Activated CD4-positive, alpha-beta T cell treated with anti-CD3 and anti-CD28 coated beads for 36 hours (primary cell): Measurements from ENCODE around the gene MAD1L1. TPM values are rescaled to one million over a fixed set of nuclear protein-coding genes. Genes with fewer than 3 reads are reported as not detected.
"Not testable (repeated sequence)": the region's sequence is repeated elsewhere in the genome, so short reads cannot be mapped to it uniquely, and the experiment has no call there.

Experiments used
- ATAC-seq: fragments of 200-7000 bp; cut with Tn5 transposase; one replicate; pipeline ENCODE4 v1.10.0; 2021; ENCODE audit warnings: mild to moderate bottlenecking, moderate library complexity
- CTCF ChIA-PET: fragments of 350-600 bp; sonication (Branson Sonifier 250); formaldehyde crosslinking; loops from one replicate; lab custom pipeline; 2021; ENCODE audit warnings: antibody characterized with exemption; lab: Charles Lee
- POLR2A ChIA-PET: fragments of 350-600 bp; sonication (Branson Sonifier 250); formaldehyde crosslinking; loops from one replicate; lab custom pipeline; 2021; ENCODE audit warnings: antibody characterized with exemption, inconsistent platforms; lab: Charles Lee
- DNase-seq: peaks from one replicate; pipeline ENCODE4 v3.0.0-alpha.2; 2020
- H3K27ac Mint-ChIP-seq: one replicate; pipeline ENCODE4 v1.8.0; 2021; ENCODE audit warnings: mixed read lengths
- H3K27me3 Mint-ChIP-seq: one replicate; pipeline ENCODE4 v1.8.0; 2021; ENCODE audit warnings: mixed read lengths
- H3K36me3 Mint-ChIP-seq: one replicate; pipeline ENCODE4 v1.8.0; 2021; ENCODE audit warnings: low read depth, mixed read lengths
- H3K4me1 Mint-ChIP-seq: one replicate; pipeline ENCODE4 v1.8.0; 2021; ENCODE audit warnings: mixed read lengths
- H3K4me3 Mint-ChIP-seq: one replicate; pipeline ENCODE4 v1.8.0; 2021; ENCODE audit warnings: mild to moderate bottlenecking, moderate library complexity, mixed read lengths
- H3K9me3 Mint-ChIP-seq: one replicate; pipeline ENCODE4 v1.8.0; 2021; ENCODE audit warnings: low read depth, mixed read lengths
- intact Hi-C, 2 experiments: fragments of 100-400 bp; cut with DNase I in 1 of 2; cut with micrococcal nuclease in 1 of 2; formaldehyde crosslinking; loops; one replicate each; pipeline versions ENCODE4 v1.14.2 to v1.15.1; 2022 to 2024; cut with DNase I, micrococcal nuclease
- total RNA-seq, 2 experiments: library from RNA; stranded (reverse); gene quantifications; one replicate each; pipeline ENCODE4 v1.2.3, GENCODE V29; 2021

MAD1L1 gene
- total RNA-seq, 2 experiments from 2014 or later = 50.2 to 61.7 TPM

GRCh38 chr7:1931256-1931950 is 301.3 kb downstream of the MAD1L1 start:
- peaks cover 40% of the 10 kb centered on the region for H3K36me3 Mint-ChIP-seq
- no peak overlapping the region for H3K4me3 Mint-ChIP-seq
- H3K27me3 Mint-ChIP-seq = peaks cover 13% of the 10 kb centered on the region
- no peak overlapping the region for H3K27ac Mint-ChIP-seq
- H3K9me3 Mint-ChIP-seq = no peaks in the 10 kb centered on the region
- intact Hi-C loops = no loop called here
- CTCF ChIA-PET = no interaction called here
- peaks cover 47% of the 10 kb centered on the region for H3K4me1 Mint-ChIP-seq
- POLR2A ChIA-PET = no interaction called here
- DNase-seq = no peak
- ATAC-seq = no peak

GRCh38 chr7:1930381-1931065 is 302.2 kb downstream of the MAD1L1 start:
- intact Hi-C loops = no loop called here
- Mint-ChIP-seq H3K9me3 (no peaks in the 10 kb centered on the region), H3K36me3 (peaks cover 35% of the 10 kb centered on the region), H3K4me3 (no peak overlapping the region), H3K27ac (no peak overlapping the region), H3K27me3 (peaks cover 13% of the 10 kb centered on the region), H3K4me1 (peaks cover 52% of the 10 kb centered on the region)
- ChIA-PET CTCF (no interaction called here), POLR2A (no interaction called here)
- ATAC-seq = no peak
- DNase-seq = no peak

GRCh38 chr7:1929349-1929925 is 303.3 kb downstream of the MAD1L1 start:
- H3K4me3 Mint-ChIP-seq, CTCF ChIA-PET, DNase-seq, H3K27ac Mint-ChIP-seq, ATAC-seq, H3K9me3 Mint-ChIP-seq: not testable (repeated sequence)
- Mint-ChIP-seq H3K36me3 (peaks cover 30% of the 10 kb centered on the region), H3K4me1 (peaks cover 55% of the 10 kb centered on the region), H3K27me3 (peaks cover 13% of the 10 kb centered on the region)
- intact Hi-C loops = loop anchor here in 1 of 2 experiments (5.0 kb wide), 1 partner anchor 357 kb away; the partner anchor contains the start of gene PSMG3
- POLR2A ChIA-PET = interaction anchor here (0.5 kb wide), 1 partner anchor 180 kb away, joined by 3 read pairs; no protein-coding TSS in a partner anchor

- Mint-ChIP-seq H3K4me1 (peaks cover 57% of the 10 kb centered on the region), H3K36me3 (peaks cover 29% of the 10 kb centered on the region), H3K4me3 (no peak overlapping the region), H3K27me3 (peaks cover 18% of the 10 kb centered on the region), H3K9me3 (no peaks in the 10 kb centered on the region), H3K27ac (no peak overlapping the region)
- ChIA-PET POLR2A (no interaction called here), CTCF (no interaction called here)
- intact Hi-C loops = loop anchor here in 1 of 2 experiments (5.0 kb wide), 1 partner anchor 356 kb away; the partner anchor contains the start of gene PSMG3
- ATAC-seq (no peak), DNase-seq (no peak)
Measured at GRCh38 chr7:1928645-1929348, 303.9 kb downstream of the MAD1L1 start.

- intact Hi-C loops = loop anchor here in 1 of 2 experiments (2.0 to 5.0 kb wide), 2 partner anchors 111 to 356 kb away; partner anchors contain the start of gene PSMG3
- Mint-ChIP-seq H3K4me1 (peaks cover 61% of the 10 kb centered on the region), H3K27me3 (peaks cover 18% of the 10 kb centered on the region), H3K27ac (no peak overlapping the region), H3K9me3 (no peaks in the 10 kb centered on the region), H3K36me3 (peaks cover 28% of the 10 kb centered on the region), H3K4me3 (no peak overlapping the region)
- DNase-seq (no peak), ATAC-seq (no peak)
- ChIA-PET CTCF (interaction anchor here (0.6 to 0.7 kb wide), 2 partner anchors 94 to 631 kb away, joined by 3 to 5 read pairs; no protein-coding TSS in a partner anchor), POLR2A (interaction anchor here (1.1 kb wide), 1 partner anchor 12 kb away, joined by 6 read pairs; no protein-coding TSS in a partner anchor)
Measured at GRCh38 chr7:1927937-1928644, 304.7 kb downstream of the MAD1L1 start.

GRCh38 chr7:1926908-1927306 is 305.8 kb downstream of the MAD1L1 start:
- intact Hi-C loops = loop anchor here (1.0 to 5.0 kb wide), 4 partner anchors 13 to 355 kb away; partner anchors contain the start of gene PSMG3 (in 1 of the 2)
- peaks cover 24% of the 10 kb centered on the region for H3K36me3 Mint-ChIP-seq
- H3K27me3 Mint-ChIP-seq = peaks cover 18% of the 10 kb centered on the region

GRCh38 chr7:1925973-1926907 is 306.5 kb downstream of the MAD1L1 start:
- Mint-ChIP-seq H3K9me3 (no peaks in the 10 kb centered on the region), H3K36me3 (peaks cover 20% of the 10 kb centered on the region), H3K27me3 (peaks cover 18% of the 10 kb centered on the region), H3K27ac (peak overlapping the region; percentile 11), H3K4me1 (peaks cover 78% of the 10 kb centered on the region), H3K4me3 (peak overlapping the region; percentile 10)
- intact Hi-C loops = loop anchor here (1.0 to 5.0 kb wide), 4 partner anchors 14 to 354 kb away; partner anchors contain the start of gene PSMG3 (in 1 of the 2)
- CTCF ChIA-PET = interaction anchor here (0.7 kb wide), 2 partner anchors 81 to 300 kb away, joined by 3 to 5 read pairs; no protein-coding TSS in a partner anchor
- ATAC-seq = peak; percentile 59
- DNase-seq = peak; percentile 53
- POLR2A ChIA-PET = interaction anchor here (0.7 kb wide), 1 partner anchor 264 kb away, joined by 5 read pairs; no protein-coding TSS in a partner anchor

More at GRCh38 chr7:1926908-1927306, 305.8 kb downstream of the MAD1L1 start:
- Mint-ChIP-seq H3K9me3 (no peaks in the 10 kb centered on the region), H3K4me3 (no peak overlapping the region), H3K4me1 (peaks cover 73% of the 10 kb centered on the region), H3K27ac (no peak overlapping the region)
- POLR2A ChIA-PET = interaction anchor here (1.1 kb wide), 1 partner anchor 13 kb away, joined by 6 read pairs; no protein-coding TSS in a partner anchor
- DNase-seq = no peak
- no peak for ATAC-seq
- CTCF ChIA-PET = interaction anchor here (0.7 kb wide), 1 partner anchor 13 kb away, joined by 3 read pairs; no protein-coding TSS in a partner anchor

- intact Hi-C loops = loop anchor here in 1 of 2 experiments (5.0 kb wide), 1 partner anchor 353 kb away; the partner anchor contains the start of gene PSMG3
- Mint-ChIP-seq H3K27ac (no peak overlapping the region), H3K4me3 (peak overlapping the region; percentile 10), H3K27me3 (peaks cover 21% of the 10 kb centered on the region), H3K36me3 (peaks cover 19% of the 10 kb centered on the region), H3K4me1 (peaks cover 86% of the 10 kb centered on the region), H3K9me3 (no peaks in the 10 kb centered on the region)
- ChIA-PET POLR2A (no interaction called here), CTCF (no interaction called here)
- ATAC-seq (no peak), DNase-seq (peak; percentile 45)
Measured at GRCh38 chr7:1925349-1925748, 307.4 kb downstream of the MAD1L1 start.

GRCh38 chr7:1924258-1924817 is 308.4 kb downstream of the MAD1L1 start:
- intact Hi-C loops = loop anchor here (5.0 kb wide), 5 partner anchors 38 to 428 kb away; partner anchors contain the start of gene EIF3B (in 1 of the 2)
- Mint-ChIP-seq H3K27ac (no peak overlapping the region), H3K4me1 (peaks cover 96% of the 10 kb centered on the region), H3K36me3 (peaks cover 19% of the 10 kb centered on the region), H3K4me3 (no peak overlapping the region), H3K27me3 (peaks cover 24% of the 10 kb centered on the region), H3K9me3 (no peaks in the 10 kb centered on the region)
- CTCF ChIA-PET = interaction anchor here (1.1 kb wide), 1 partner anchor 116 kb away, joined by 3 read pairs; no protein-coding TSS in a partner anchor
- ATAC-seq (no peak), DNase-seq (no peak)
- POLR2A ChIA-PET = no interaction called here
